Right kidney (tissue), 1 donor: Measurements from ENCODE around the gene SHISA4.
"Not testable (repeated sequence)": the region's sequence is repeated elsewhere in the genome, so short reads cannot be mapped to it uniquely, and the experiment has no call there.

ENCODE experiments used
- DNase-seq: peaks from one replicate; pipeline ENCODE4 v3.0.0-alpha.2; 2016

The SHISA4 gene

DNA sequence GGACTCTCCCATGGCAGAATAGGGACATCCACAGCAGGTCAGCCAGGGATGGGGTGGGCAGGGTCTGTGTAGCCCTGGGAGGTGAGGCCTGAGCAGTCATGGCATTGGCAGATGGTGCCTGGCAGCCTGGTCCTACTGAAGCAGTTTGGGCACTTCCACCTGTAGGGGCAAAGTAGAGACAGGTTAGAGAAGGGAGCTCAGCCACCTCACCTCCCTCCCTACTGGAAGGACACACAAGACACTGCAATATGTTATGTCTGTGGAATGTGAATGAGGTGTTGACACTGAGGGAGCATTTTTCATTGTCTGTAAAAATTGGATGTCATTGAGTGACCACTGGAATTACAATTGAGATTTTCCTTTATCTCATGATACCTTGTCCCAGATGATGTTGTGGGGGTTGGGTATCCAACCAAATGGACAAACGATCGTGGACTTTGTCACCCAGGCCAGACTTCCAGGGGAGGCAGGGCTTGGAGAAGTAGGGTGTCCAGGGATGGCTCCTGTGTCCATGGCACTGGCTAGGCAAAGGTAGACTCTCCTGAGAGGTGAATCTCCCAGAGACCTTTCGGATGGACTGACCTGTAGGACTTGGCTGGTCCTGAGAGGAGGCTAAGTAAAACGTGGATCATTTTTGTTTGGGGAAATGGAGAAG, 9.7 kb downstream of the SHISA4 start:
- DNase-seq = no peak

DNA sequence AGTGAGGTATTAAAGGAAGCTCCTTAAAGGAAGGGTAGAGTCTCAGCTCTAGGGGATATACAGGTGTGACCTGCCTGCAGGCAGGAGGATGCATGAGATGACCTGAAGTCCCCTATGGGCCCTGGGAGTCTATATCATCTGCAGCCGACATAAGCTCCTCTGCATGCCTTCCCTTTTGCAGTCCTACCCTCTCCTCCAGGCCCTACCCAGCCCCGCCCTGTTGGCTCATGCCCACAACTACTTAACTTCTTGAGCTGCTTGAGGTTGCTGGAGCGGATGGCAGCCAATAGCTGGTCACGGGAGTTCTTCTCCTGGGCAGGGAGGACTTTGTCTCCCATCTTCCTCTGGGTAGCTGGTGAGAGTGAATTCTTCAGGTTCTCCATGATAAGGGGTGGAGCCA, 10.3 kb downstream of the SHISA4 start:
- DNase-seq = no peak

DNA sequence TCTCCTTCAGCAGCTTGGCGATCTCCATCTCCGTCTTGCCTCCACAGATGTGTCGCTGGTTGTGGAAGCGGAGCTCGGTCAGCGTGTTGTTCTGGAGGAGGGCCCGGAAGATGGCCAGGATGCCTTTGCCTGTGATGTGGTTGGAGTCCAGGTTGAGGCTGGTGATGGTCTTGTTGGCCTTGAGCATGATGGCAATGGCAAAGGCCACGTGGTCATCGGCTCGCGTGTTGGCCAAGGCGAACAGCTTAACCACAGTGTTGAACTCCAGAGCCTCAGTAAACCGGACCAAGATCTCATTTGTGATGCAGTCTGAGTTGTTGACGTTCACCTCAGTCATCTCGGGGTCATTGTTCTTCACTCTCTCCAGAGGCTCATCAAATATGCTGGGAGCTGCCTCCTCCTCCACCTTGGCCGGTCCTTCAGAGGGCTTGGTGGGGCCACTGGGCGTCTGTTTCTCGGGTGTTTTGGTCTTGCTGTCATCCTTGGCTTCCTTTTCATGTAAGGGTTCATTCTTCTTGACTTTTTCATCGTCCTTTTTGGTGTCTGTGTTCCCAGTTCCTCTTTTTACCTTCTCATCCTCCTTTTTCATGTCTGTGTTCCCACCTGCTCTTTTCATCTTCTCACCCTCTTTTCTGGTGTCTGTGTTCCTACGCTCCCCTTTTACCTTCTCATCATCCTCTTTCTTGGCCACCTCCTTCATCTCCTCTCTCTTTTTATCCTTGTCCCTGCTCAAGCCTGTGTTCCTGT, 11.2 kb downstream of the SHISA4 start:
- no peak for DNase-seq

DNA sequence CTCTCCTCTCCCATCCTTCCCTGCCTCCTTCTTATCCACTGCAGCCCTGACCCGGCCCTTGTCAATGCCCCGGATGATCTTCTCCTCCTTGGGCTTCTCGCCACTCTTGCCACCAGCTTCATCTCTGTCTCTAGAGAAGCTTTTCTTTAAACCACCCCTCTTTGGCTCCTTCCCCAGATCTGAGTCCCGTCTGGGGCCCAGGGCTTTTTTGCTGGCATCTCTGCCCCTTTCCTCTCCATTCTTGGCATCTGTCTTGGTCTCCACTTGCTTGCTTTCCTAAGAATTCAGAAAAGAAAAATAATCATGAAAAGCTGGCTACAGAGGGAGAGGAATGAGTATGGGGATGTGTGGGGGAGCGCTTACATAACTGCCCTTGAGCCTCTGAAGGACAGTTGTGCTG, 11.8 kb downstream of the SHISA4 start:
- no peak for DNase-seq

DNA sequence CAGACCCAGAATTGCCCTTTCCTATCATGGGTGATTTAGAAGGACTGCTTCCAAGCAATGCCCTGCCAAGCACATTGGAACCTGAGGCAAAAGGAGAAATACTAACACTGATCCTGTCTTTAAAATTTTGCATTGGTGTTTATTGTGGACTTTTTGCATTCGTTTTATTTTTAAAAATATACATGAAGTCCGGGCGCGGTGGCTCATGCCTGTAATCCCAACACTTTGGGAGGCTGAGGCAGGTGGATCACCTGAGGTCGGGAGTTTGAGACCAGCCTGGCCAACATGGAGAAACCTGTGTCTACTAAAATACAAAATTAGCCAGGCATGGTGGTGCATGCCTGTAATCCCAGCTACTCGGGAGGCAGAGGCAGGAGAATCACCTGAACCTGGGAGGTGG, 12.3 kb downstream of the SHISA4 start:
- not testable (repeated sequence) for DNase-seq

DNA sequence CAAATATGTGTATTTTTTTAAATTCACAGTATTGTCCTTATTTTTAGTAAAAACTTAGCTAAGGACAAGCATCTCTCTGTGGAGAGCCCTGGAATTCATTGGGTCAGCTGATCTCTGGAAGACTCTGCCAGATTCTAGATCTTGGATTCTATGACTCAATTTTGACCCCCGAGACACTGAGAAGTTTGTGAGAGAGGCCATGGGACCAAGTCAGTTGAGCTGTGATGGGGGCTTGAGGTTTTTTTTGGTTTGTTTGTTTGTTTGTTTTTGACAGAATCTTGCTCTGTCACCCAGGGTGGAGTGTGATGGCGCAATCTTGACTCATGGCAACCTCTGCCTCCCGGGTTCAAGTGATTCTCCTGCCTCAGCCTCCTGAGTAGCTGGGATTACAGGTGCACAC, 13.5 kb downstream of the SHISA4 start:
- DNase-seq = no peak

DNA sequence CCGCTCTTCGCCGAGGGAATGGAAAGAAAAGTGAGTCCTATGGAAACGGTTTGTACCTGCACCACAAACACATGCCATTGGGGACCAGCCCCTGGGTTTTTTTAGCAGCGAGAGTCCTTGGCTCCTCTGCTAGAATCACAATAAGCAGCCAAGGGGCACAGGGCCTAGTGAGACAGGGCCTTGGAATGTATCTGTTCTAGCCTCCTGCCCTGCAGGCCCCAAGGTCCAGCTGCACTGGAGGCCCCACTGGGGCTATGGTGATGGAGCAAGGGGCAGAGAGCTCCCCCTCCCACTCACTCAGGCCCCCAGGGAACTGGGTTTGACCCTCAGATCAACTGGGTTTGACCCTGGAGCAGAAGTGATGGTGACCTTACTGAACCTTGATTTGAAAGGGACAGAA, 14.4 kb downstream of the SHISA4 start:
- DNase-seq = no peak

DNA sequence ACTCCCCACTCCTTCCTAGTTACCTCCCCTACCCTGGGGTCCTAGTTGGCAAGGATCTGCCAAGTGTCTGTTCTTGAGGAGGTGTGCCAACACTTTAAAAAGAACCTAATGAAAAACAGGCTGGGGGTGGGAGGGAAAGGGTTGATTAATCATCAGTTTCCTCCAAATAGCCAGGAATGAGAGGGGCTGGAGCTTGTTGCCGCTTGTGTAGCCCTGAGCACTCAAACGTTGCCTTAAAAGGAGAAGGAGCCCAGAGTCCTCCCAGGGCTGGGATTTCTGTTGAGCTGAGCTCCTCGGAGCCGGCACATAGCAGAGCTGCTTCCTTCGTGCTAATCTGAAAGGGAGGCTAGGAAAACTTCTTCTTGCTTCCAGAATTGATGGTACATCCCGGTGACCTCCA, 15.9 kb downstream of the SHISA4 start:
- DNase-seq = no peak

DNA sequence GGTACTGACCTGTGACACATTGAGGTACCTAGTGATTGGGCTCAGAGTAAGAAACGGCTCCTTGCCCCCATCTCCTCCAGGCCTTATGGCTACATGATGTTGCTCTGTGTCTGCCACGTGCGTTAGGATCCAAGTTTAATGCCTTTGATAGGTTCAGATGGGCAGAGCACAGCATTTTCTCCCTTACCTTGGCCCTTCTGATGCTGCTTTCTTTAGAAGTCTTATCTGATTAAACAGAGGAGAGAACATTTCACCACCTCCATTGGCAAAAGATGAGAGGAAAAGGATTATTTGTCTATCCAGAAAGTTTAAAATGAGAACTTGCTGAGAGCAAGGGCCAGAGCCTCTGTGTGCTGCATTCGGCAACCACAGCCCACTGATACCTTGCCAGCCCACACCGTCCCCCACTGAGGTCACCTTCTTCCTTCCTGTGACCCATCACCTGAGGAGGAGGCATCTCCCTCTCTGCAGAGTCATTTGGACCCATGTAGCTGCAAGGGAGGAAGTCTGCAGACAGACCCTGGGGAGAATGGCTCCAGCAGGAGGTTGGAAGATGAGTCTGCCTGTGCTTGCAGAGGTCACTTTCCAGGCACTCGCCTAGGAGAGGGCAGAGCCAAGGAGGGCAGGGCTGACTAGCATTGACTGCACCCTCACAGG, 16.7 kb downstream of the SHISA4 start:
- no peak for DNase-seq

DNA sequence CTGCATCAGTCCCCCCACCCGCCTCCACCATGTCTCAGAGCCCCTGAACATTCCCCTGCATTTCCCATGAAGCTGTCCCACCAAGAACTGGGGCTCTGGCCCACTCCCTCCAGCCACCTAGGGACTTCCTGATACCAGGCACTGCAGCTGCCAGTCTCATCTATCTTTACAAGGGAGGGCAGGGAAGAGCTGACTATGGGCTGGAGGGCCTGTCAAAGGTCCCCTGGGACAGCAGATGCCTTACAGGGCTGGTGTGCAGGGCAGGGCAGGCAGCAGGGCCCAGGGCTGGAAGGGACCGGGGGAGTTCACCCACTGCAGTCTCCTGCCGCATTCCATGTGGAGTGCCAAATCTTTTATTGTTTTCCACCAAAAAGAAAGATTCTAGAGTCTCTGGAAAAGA, 17.6 kb downstream of the SHISA4 start:
- DNase-seq = no peak

DNA sequence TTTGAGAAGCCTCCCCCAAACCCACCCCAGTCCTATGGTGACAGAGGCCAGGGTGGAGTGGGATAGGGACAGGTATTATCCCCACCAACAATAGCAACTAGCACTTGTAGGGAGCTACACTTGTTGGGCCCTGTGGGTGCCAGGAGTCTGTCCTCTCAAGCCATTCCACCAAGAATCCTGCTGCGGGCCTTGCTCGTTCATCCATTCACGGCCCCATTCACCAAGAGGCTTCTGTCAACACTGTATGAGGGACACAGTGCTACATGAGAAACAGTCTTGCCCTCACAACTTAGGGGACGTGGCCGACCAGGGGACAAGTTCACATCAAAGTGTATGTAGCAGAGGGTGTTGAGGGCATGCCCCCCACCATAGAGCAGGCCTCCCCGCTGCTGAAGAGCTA, 18.9 kb downstream of the SHISA4 start:
- no peak for DNase-seq

DNA sequence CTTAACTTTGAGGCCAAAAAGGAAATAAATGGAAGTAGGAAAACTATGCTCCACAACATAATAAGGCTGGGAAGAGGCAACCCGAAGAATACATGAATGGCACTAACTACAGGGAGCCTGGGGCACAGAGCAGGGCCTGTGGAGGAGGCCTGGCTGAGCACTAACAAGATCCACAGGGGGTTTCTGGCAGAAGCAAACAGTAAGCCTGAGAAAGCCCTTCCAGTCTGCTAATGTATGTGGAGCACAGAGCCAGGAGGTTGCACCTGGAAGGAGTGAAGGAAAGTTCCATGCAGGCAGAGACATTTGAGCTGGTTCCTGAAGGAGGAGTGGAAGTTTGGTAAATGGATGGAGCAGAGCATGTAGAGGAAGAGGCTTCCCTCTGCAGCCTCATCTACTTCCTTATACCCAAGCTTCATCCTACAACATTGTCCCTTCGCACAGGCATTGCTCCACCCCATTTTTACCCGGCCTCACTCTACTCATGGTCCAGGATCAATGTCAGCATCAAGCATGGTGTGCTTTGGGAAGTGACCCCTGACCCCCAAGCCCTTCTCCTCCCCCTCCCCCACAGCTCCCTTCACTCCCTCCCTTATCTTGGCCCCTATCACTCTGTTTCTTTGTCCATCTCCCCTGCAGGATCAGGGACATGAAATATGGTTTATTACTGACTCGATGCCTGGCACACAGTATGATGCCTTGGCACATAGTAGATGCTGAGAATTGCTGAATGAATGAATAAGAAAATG, 23.3 kb downstream of the SHISA4 start:
- no peak for DNase-seq

DNA sequence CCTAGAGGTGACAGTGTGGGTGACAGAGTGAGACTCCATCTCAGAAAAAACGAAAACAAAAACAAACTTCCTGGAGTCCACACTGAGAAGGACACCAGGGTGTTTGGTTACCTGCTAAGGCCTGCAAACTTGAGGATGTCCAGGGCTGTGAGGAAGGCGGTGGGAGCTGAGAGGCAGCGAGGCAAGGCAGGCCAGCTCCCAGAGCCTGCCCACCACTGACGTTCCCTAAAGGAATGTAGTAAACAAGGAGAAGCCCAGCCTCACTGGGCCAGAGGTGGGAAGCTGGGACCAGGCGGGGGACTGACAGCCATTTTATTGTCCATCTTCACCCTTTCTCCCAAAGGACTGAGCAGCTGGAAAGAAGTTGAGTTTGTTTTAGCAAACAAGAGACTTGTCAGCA, 24.1 kb downstream of the SHISA4 start:
- no peak for DNase-seq

DNA sequence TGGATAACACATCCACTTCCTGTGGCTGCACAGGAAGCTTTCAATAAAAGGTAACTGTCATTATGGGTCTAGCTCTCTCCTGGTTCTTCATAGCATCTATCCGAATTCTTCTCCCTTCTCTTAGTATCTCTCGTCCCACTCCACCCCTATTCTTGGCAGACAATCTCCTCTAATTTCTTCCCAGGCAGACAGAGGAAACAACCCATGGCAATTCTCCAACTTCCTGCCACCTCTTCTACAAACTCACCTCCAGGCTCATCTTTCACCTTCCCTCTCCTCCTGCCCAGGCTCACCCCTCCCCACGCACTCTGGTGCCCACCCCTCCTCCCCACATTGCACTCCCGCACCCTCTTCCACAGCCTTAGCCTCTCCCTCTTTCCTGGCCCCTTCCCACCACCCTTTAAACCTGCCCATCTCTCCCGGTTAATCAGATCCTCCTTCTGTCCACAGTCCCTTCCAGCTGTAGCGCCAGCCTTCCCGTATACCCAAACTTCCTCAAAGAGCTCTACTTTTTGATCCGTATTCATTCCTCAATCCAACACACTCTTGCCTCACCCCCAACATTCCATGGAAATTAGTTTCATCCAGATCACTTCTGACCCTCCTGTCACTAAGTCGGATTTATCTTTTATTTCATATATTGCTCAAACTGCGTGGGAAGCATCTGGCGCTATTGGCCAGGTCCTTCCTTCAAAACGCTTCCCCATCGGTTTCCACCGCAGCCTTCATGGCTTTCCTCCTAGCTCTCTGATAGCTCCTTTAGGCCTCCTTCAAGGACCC, 25.9 kb downstream of the SHISA4 start:
- no peak for DNase-seq

DNA sequence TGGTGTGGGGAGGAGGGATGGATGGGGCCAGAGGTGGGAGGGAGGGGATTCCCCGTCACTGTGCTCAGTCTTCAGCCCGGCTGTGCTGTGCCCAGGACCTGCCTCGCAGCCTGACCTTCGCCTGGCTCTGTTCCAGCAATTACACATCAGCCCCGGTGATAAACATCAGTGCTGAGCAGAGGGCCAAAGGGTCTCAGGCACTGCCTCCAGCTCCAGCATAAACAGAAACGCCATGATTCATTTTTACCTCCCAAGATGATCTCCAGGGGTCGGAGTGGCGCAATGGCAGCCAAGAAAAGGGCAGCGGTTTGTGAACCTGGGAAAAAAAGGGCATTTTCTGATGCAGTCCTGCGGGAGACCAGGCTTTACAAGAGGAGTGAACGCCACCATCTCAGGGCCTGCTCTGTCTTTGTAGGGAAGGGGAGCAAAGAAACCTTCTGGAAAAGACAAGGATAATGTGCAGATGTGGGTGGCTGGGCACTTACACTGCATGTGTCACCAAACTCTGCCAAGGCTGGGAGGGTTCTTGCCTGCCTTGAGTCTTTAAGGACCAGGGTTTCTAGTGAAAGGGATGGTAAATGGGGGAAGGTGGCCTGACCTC, 28.1 kb downstream of the SHISA4 start:
- peak; percentile 54 for DNase-seq

DNA sequence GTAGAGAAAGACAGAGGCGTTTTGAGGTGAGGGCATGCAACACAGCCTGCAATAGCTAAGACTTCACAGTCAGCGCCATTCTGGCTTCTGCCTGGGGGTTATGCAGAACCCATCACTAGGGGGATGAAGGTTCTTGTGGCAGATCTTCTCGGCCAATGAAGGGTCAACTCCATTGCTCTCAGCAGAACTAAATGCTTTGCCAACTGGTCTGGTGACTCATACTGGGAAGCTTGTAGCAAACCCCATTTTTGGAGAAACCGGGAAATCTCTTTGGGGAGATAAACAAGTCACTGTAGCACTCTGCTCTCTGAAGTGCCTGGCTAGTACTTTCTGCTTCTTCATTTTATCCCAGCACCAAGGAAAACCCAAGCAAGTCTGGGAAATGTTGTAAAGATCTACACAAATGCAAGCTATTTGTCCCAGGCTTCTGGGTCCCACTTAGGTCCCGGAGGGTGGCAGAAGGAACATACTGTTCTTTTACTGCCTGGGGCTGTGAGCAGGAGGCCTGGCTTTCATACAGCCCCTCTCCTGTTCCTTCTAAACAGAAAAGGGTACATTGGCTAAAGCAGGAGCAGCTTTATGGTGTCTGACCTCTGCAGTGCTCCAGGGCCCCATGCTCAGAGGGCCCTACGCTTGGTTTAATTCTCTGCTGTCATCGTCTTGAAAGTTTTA, 28.8 kb downstream of the SHISA4 start:
- DNase-seq = no peak

DNA sequence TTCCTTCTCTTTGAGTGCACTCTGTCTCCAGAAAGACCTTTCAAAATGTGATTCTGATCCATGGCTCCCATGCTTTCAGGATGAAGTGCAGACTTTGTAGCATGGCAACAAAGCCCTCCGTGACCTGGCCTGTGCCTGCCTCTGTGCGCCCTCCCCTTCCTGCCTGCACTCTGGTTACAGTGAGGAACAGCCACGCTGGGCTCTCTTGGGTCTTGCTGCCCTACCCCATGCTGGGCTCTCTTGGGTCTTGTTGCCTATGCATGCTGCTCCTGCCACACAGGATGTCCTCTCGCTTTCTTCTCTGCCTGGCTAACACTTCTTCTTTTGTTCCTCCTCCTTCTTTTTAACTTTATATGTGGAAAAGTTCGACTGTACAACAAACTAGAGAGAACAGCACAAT, 29.6 kb downstream of the SHISA4 start:
- DNase-seq = no peak

DNA sequence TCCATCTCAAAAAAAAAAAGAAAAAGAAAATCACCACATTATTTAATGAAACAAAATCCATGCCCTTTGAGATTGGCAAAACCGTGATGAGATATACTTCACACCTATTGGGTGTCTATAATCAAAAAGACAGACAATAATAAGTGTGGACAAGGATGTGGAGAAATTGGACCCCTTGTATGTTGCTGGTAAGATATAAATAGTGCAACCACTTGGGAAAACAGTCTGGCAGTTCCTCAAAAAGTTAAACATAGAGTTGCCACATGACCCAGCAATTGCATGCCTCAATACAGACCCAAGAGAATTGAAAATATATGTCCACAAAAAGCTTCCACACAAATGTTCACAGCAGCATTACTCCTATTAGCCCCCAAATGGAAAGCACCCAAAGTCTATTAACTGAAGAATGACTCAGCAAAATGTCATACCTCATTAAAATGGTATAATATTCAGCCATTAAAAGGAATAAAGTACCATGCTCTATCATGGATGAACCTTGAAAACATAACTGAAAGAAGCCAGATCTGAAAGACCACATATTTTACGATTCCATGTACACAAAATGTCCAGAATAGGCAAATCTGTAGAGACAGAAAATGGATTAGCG, 33.4 kb downstream of the SHISA4 start:
- DNase-seq = no peak

DNA sequence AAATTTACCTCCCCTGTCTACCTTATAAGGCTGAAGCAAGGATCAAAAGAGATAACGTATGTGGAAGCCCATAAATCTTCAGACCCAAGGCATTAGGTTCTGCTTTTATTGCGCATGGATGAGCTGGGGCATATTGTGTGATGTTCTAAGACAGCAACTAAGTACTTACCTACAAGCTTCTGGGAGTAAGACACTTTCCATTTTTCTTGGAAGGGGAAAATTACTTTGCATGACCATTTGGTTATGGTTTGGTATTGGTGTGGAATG, 36.5 kb downstream of the SHISA4 start:
- no peak for DNase-seq

DNA sequence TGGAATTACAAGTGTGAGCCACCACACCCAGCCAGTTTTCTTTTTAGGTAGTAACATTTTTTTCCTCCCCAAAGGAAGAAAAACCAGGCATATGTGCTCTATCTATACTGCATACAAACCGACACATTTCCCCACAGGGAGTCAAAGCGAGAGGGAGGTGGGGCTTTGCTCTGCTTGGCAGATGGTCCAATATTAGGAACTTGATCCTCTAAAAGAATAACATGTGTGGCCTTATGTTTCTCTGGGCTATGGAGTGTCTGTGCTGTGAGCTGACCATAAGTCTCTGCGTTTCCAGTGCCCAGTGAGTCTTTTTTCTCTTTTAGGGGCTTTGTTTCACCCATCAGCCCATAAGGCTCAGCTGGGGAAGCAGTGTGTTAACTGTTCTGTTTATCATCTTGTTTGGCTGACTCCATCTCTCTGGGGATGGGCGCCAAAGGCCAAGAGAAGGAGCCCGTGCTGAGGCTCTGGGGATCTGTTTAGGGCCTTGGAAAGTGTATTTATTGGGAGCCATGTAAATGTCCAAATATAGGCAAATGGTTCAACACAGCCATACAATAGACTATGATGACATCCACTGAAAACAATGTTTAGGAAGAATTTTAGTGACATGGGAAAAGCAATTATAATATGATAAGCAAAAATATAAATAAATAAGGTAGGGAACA, 37.4 kb downstream of the SHISA4 start:
- no peak for DNase-seq

DNA sequence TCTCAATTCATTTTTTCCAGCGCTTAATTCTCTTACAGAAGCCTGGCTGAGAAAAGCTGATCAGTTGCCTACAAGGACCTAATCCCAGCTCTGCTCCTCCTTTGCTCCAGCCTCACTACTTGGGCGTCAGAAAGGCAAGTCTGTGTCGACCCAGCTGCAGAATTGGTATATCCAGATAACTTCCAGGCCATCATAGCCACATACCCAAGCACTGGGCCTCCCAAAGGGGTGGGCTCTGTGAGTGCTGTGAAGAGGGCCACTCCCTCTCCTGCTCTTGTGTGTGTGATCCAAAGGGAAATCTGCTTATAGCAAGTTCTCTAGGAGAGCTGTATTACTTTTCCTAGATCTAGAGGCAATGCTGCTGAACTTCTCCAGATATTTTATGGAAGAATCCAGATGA, 39.6 kb downstream of the SHISA4 start:
- DNase-seq = no peak
